Femur (tissue), 1 donor: ENCODE results near the gene TAS2R1.

Experiments
- DNase-seq: peaks from one replicate; pipeline ENCODE4 v3.0.0-alpha.2; 2017

Gene TAS2R1

DNA sequence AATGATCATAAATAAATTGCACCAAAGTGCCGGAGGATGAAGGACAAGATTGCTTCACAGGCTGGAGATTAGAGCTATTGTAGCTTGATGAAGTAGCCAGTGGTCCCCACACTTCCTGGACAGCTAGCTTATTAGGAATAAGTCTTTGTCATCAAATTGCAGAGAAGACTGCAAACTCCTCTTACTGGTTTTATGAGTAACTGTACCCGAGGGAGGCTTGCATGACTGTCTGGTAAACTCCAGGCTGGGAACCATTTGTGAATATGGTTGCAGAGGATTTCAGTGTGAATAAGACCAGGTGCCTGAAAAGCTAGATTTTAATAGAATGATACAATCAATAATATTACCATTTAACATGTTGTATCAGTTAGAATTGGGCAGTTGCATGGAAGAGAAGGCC lies 47.7 kb downstream of the TAS2R1 start:
- no peak for DNase-seq
